GM19455 (cell line): Measurements from ENCODE around the gene GABRA4.

ENCODE experiments used
- ATAC-seq: cut with Tn5 transposase; IDR thresholded peaks from one replicate; pipeline ENCODE4 v1.9.1; 2021; ENCODE audit not compliant: unreplicated experiment

Gene GABRA4

DNA sequence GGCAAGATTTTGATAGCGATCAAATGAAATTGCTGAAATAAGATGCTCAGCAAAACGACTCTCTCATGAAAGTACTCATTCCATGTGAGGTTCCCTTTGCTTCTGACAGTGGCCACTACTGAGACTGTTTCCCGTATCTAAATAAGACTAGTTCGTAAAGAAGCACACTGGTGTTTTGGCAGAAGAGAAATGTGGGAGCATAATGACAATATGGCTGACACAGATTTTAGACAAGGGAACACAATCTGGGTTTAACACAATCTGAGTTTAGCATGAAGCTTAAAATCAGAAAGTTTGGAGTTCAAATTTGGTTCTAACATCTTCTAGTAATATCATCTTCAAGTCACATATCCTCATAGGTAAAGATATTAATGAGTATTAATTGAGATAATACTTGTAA lies 13.7 kb downstream of the GABRA4 start:
- ATAC-seq = no peak

DNA sequence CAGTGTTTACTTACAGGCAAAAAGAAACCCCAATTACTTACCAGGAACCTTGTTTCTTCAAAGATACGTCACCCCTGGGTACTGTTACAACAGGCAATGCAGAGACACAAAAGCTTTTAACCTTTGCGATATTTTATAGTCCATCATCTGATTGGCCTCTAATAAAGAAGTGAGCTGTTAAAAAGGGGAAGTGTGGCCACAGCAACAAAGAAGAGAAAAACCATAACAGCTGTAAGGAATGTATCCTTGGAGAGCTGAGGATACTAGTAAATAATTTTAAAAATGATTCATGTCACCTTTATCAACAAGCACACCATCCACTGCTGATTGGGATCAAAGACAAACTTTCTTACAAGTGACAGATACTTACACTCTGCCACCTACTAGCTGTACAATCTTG lies 14.1 kb downstream of the GABRA4 start:
- ATAC-seq = no peak

DNA sequence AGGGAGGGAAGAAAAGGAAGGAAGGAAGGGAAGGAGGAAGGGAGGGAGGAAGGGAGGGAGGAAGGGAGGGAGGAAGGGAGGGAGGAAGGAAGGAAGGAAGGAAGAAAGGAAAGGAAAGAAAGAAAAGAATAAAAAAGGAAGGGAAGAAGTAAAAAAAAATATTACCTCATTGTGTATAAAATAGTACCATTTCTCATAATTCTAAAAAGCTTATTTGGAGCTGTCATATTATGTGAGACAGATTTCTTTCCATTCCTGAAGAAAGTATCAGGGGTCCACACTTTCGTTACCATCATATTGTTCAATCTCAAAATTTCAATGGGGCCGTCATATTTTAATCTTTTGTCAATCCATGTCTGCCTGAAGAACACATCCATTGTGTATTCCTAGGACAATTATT lies 16.1 kb downstream of the GABRA4 start:
- no peak for ATAC-seq

DNA sequence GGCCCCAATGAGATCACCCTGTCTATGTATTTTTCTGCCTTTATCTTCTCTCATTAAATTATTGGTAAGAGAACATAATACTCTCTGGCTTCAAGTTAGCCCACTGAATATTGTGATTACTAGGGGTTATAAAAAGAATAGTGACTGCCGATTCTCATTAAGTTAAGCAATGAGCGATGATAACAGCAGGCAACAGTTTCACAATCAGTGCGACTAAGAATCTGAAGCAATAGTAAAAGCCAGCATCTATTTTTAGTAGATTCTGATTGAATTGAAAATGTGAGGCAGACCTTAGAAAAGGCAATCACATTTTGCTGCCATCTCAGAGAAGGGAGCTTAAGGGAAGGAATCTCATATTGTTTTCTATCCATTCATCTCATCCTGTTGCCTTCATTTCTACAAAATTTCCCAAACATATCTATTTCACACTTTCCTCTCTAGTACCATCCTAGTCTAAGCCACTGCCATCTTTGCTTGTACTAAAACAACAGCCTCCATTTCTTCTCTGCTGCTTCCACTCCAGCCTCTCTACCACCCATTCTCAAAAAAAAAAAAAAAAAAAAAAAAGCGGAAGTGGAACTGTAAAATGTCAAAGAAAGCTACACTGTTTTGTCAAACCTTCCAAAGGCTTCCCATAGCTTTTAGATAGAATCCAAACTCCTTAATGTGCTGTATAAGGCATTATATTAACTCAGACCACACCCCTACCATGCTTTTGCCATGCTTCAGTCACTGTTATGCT lies 17.4 kb downstream of the GABRA4 start:
- ATAC-seq = no peak

DNA sequence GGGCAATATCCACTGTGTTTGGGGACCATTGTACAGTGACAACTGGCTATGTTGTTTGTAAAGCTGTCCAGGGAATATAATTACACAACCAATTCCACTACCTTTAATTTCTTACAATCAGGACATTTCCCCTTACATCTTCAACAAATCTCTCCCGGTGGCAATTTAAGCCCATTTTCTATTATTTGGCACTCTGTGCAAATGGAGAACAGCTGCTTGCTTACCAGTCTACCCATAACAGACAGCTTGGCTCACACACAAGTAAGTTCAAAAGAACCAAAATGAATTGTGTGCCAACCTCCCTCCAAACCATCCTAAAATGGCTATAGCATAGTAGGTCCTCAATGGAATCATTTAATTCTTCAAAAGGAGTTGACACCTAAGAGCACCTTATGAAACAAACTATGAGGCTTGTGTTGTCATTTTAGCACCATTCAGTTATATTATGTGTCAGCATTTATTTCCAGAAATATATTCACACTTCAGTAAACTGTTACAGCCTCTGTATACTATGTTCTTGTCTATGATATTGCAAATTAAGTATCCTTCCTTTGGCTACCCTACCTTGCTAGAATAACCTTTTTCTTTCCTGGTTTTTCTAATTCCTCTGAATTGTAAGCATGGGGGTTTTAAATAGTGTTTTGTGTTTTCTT lies 18.4 kb downstream of the GABRA4 start:
- no peak for ATAC-seq

DNA sequence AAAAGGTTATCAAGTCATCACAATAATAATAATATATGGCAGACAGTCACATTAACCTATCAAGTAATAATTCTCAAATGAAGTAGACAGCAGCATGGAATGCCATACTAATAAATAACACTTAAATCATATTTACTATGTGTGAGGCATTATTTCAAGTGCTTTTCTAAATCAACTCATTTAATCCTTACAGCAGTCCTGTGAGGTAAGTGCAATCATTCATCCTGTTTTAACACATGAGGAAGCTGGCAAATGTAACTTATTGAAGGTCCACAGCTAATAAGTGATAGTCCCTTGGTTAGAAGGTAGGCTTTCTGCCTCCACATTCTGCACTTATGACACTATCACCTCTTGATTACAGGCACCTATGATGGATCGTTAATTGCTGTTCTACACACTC lies 24.5 kb downstream of the GABRA4 start:
- no peak for ATAC-seq

DNA sequence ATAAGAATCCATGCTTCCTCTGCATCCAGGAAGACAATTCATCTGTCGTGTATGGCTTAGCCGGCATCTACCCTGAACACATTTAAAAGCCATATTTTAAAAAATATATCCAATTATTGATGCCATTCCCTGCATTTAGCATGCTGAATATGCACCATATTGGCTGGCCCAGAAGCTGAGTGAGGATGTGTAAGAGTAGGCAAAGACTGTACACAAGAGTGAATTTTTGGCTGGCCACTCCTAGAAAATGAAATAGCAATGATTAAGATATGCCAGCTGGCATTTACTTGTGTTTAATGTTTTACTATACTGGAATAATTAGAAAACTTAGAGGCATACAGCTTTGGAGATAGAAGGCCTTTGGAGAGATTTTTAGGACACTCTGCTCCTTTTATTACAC lies 25.8 kb downstream of the GABRA4 start:
- no peak for ATAC-seq

DNA sequence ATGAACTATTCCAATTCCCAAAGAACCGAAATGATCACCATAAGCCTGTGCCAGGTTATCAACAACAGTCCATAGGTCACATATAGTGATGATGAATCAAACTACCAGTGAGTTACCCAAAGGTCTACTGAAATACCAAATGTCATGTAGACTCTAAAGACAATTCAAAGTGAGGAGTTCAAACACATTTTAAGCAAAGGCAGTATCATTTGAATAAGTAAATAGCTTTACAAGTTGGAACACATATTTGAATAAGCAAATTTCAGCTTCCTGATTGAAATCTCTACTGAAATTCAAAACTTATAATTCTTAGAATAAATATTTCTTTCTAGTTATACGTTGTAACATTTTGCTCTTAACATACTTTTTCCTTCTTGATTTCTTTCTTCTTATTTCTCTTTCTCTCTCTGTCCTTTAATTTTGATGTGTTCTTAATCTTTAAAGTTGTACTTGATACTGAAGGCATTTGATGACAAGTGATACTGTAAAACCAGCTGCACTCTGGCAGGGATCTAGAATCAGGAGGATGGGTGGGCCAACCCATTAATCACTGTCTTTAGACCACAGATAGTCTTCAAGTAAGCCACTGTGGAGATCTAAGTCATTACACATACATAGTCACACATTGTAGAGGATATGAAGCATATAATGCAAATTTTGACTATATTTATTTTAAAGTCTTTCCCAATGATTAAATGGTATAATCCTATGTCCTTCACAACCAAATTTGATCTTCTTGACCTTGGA lies 34.5 kb downstream of the GABRA4 start:
- ATAC-seq = no peak

DNA sequence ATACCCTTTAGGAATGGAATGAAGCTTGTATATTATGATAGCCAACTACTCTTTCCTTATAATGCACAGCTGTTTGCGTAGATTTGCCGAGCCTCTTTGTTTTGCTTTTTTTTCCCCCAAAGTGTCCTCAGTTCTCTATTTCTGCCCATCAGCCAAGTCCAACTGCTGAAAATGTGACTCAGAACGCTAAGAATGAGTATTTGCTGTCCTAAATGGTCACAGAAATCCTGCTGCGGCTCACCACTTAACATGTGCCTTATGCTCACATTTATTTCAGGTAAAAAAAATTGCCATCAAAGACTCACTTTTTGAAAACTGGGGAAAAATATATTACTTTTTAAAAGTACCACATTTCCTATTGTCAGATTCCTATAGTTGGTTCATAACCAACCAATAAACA lies 36.9 kb downstream of the GABRA4 start:
- ATAC-seq = no peak

DNA sequence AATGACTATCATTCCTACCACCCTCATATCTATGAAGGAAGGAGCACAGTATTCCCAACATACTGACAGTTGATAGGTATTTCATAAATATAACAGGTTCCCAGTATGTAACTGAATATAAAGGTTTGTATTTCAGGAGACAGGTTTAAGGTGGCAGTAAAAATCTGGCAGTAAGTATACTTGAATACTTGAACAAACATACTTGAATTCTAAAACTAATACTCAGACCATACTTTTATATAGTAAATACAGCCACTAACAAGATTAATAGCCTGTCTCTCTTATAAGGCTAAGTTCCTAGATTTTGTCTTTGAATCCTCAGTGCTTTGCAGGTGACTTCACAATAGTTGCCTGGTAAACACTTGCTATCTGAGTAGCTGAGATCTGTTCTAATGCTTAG lies 37.8 kb downstream of the GABRA4 start:
- no peak for ATAC-seq

DNA sequence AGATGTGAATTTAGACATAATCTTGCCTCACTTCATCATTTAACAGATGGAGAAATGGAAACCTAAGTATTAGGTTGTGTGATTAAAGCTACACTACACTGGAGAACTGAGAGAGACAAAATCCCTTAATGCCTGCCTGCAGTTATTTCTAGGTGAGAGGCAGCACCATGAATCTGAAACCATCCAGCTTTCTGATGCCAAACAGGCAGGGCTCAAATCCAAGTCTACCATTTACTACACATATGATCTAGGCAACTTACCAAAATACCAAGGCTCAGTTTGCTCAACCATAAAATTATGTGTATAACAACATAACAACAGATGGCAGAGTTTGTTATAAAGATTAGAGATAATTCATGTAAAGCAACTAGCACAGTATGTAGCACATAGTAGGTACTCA lies 38.7 kb downstream of the GABRA4 start:
- no peak for ATAC-seq

DNA sequence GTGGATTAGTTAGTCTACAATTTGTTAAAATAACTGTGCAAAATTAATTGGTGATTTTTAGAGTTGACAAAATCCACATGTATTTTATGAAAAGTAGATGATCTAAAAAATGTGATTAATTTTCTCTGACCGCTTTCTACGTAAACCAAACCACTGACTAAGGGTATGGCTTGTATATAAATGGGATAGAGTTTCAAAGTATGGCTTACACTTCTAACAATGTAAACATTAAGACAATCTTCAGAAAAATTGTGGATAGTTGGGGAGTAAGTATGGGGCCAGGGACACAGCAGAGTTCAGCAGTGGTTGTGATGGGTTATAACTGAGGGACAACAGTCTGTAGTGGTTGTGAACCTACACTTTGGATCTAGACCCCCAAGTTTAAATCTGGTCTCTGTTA lies 39.8 kb downstream of the GABRA4 start:
- ATAC-seq = no peak

DNA sequence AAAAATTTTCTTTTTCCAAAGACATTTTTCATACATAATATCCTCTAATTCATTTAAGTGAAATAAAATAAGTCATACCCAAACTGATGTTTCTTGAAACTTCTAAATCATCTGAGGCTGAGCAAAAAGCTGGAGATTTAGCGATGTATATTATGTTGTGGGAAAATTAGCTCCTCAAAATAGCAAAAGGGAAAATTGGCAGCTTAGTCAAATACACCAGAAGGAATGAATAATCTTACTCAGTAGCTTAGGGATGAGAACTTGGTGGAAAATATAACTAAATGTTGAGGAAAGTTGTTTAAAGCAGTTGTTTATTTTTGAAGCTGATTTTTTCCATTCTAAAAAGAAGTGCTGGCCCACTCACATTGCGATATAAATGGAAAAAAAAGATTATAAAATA lies 40.9 kb downstream of the GABRA4 start:
- no peak for ATAC-seq

DNA sequence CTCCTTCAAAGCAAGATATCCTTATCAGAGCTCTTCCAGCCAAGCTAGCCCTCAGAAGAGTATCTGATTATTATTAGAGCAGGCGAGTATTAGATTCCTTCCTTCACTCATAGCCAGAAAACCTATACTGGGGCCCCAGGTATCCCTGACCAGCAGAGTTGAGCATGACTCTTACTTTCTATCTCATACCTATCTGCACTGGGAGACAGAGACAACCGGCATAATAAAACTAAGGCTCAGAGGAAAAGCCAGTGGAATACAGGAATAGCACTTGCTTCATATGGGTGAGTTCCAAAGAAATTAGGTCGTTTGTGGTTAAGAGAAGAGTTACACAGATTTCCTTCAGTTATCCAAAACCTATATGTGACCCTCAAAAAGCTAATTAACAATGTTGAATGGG lies 42.6 kb downstream of the GABRA4 start:
- no peak for ATAC-seq

DNA sequence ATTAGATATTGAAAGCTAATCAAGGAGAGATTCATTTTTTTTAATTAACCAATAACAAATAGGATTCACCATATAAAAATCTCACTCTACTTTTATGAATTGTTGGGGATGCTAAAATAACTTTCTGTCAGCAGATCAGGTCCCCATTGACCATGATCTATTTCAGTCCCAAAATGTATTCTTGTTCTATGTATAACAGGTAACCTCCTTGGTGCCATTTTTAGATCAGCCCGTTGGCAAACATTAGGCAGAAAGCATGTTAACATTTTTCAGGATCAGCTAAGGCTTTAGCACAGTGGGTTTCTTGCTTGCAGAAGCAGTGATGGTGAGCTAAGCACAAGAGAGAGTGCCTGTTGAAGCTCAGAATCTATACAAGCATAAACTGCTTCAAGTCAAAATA lies 43.6 kb downstream of the GABRA4 start:
- no peak for ATAC-seq

DNA sequence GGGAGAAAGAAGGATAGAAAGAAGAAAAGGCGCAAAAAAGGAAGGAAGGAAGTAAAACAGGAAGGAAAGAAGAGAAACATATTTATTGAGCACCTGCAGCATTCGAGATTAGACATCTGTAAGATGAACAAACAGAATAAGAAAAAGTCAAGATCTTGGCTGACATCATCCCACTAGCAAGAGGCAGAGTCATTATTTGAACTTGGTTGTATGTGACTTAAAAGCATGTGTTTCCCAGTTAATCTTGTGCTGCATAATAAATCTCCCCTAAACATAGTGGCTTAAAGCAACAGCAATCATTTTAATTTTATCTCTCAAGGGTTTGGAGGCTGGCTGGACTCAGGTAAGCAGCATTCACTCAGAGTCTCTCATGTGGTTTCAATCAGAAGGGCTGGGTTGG lies 45.8 kb downstream of the GABRA4 start:
- no peak for ATAC-seq

DNA sequence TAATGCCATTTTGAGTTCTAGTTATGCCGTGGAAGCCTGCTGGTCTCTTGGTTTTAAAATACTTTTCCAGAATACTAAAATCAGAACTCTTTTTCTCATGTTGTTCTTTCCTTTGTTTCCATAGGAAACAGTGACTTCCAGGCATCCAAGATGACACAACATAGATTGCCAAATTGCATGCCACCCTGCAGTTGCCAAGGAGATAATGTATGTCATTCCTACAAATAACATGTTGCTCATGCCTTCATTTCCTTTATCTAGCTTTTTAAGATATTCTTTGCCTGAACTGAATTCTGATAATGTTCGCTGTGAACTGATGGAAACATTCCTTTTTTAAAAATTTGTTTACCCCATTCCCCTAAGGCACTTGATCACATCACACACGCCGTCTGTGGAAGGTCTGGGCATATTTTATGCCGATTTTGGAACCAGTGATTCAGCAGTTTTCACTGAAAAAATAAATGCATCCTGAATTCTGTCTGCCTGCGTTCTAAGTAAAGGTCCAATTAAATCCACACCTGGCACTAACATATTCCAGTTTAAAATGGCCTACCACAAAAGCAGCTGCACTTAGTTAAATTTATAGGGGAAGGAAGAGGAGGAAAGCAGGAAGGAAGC lies 46.4 kb downstream of the GABRA4 start:
- ATAC-seq = no peak

DNA sequence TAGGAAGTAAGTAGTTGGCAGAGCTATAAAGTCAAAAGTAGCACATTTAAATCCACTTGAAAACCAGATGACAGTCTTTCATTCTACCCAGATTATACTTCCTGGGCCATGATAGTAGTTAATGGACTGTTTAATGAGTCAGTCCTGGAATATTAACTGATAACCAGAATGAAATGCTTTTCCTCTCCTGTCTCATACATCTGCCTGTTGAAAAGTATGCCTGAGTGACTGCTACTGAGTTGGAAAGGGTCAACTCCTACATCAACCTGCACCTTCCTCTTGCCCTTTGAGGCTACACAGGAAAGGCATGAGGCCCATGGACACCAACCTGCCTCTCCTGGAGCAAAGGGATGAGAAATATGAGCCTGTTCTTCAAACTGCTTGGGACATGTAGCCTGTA lies 48.3 kb downstream of the GABRA4 start:
- ATAC-seq = no peak

DNA sequence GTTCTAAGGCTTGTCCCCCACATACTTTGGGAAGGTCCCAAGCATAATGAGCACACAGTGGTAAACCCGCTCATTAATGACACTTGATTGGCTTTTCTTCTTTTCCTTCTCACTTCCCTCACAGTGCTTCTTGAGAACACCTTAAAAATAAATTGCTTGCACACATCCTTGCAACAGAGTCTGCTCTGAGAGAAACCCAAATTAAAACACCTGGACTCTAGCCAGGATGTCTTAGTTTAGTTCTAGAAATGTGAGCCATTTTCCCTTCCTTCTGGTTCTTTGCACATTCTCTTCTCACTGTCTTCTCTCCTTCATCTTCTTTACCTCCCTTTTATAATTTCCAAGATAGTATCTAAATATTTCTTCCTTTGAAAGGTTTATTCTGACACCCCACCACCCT lies 49.0 kb downstream of the GABRA4 start:
- no peak for ATAC-seq

DNA sequence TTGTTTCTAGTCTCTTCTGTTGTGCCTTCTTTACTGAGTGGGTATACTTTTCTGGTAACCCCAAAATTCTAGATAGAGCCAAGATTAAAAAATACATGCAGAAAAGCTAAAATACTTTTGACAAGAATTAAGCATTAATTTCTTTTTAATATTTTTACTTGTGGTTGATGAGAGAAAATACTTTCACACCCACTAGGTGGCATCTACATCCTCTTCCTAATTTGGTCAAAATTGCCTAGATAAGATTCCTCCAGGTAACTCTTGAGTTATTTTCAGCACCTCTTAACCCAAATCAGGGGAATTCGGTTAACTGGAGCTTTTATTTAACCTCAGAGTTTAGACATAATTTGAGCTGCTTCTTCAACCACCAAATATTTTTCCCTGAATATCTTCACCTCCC lies 55.9 kb downstream of the GABRA4 start:
- ATAC-seq = no peak

DNA sequence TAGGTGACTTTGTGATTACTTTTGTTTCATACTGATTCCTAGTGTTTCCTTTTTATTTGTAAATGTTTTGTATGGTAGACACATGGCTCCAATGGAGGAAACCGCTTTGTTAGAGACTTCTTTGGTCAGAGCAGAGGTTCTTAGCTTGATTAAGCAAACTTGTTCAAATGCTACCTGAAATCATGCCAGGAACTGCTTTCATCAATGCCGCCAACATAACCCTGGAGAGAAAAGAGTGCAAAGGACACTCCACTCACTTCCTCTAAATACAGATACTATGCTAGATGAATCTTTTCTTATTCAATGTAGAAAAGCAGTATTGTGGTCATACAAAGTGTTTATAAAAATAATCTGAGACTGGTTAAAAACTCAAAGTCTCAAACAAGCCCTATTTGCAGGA lies 58.7 kb downstream of the GABRA4 start:
- no peak for ATAC-seq

DNA sequence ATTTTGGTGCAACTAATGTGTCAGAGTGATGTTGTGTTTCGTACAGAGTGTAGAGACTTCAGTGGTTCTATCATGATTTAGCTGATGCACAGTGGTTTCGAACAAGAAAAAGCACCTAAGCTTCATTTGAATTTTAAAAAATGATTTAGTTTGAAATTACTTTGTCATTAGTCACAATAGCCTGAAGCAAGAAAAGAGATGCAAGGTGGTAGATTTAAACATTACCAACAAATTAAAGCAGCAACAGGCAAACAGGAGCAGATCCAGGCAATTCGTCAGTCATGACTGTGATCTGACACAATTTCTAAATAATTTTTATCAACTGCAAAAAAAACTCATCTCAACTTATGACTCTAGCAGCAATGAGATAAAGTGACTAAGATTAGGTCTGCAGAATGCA lies 59.7 kb downstream of the GABRA4 start:
- no peak for ATAC-seq
